CD4-positive, CD25-positive, alpha-beta regulatory T cell (primary cell): ENCODE measurements around the gene YPEL1. TPM values are rescaled to one million over a fixed set of nuclear protein-coding genes. Genes with fewer than 3 reads are reported as not detected.
A peak's percentile ranks its signal among the peaks of the same experiment; 100 is the strongest.

ENCODE experiments used
- ATAC-seq, 2 donors: fragments of 150-1000 bp; cut with Tn5 transposase; one replicate each; pipeline ENCODE4 v1.10.0; 2021; ENCODE audit warnings: low read depth in 2 of 2, moderate number of reproducible peaks in 2 of 2, moderate library complexity in 1 of 2
- DNase-seq, 3 donors: peaks; one replicate each; pipeline versions ENCODE4 v3.0.0 to v3.0.0-alpha.2; 2012 to 2022; ENCODE audit warnings: mixed read lengths in 1 of 3
- H3K27ac ChIP-seq: one replicate; pipeline ENCODE4 v1.7.0; 2013; ENCODE audit warnings: mild to moderate bottlenecking, low read length; ENCODE audit not compliant: insufficient read depth, poor library complexity, severe bottlenecking
- H3K27me3 ChIP-seq: one replicate; pipeline ENCODE4 v1.7.0; 2013; ENCODE audit warnings: low read length; ENCODE audit not compliant: control insufficient read depth, insufficient read depth
- H3K36me3 ChIP-seq: one replicate; pipeline ENCODE4 v1.7.0; 2013; ENCODE audit warnings: mild to moderate bottlenecking, low read length, moderate library complexity; ENCODE audit not compliant: control insufficient read depth, insufficient read depth
- H3K4me1 ChIP-seq: 2 replicates; pipeline ENCODE4 v1.7.0; 2013; ENCODE audit warnings: mild to moderate bottlenecking, low read length; ENCODE audit not compliant: insufficient read depth, control insufficient read depth, poor library complexity, severe bottlenecking
- H3K4me3 ChIP-seq: one replicate; pipeline ENCODE4 v1.7.0; 2013; ENCODE audit warnings: low read depth, mild to moderate bottlenecking, low read length, moderate library complexity
- H3K9me3 ChIP-seq, 2 experiments: 1 replicate in 1 of 2; 2 replicates in 1 of 2; pipeline ENCODE4 v1.7.0; 2013; ENCODE audit warnings: low read length in 2 of 2, mild to moderate bottlenecking in 1 of 2, moderate library complexity in 1 of 2; ENCODE audit not compliant: control insufficient read depth in 2 of 2
- H3K27ac Mint-ChIP-seq, 3 donors: one replicate each; pipeline ENCODE4 v1.8.0; 2020 to 2022; ENCODE audit warnings: mild to moderate bottlenecking in 3 of 3, mixed read lengths in 3 of 3, moderate library complexity in 2 of 3
- H3K27me3 Mint-ChIP-seq: one replicate; pipeline ENCODE4 v1.8.0; 2022; ENCODE audit warnings: mild to moderate bottlenecking, mixed read lengths
- H3K36me3 Mint-ChIP-seq: one replicate; pipeline ENCODE4 v1.8.0; 2020; ENCODE audit warnings: mixed read lengths
- H3K4me1 Mint-ChIP-seq, 4 donors: one replicate each; pipeline ENCODE4 v1.8.0; 2020 to 2022; ENCODE audit warnings: mixed read lengths in 4 of 4, mild to moderate bottlenecking in 1 of 4
- H3K4me3 Mint-ChIP-seq, 4 donors: one replicate each; pipeline ENCODE4 v1.8.0; 2020 to 2022; ENCODE audit warnings: mild to moderate bottlenecking in 4 of 4, mixed read lengths in 4 of 4, moderate library complexity in 3 of 4
- H3K9me3 Mint-ChIP-seq, 7 donors: one replicate each; pipeline ENCODE4 v1.8.0; 2020 to 2022; ENCODE audit warnings: mixed read lengths in 7 of 7, mild to moderate bottlenecking in 3 of 7, moderate library complexity in 2 of 7
- polyA plus RNA-seq, 4 donors: library from polyadenylated mRNA; unstranded; fragments of 300-500 nt; fragmentation: Illumina TruSeq; gene quantifications; one replicate each; pipeline ENCODE4 v1.2.3, GENCODE V29; 2021
- total RNA-seq: library from RNA; stranded (reverse); gene quantifications from one replicate; pipeline ENCODE4 v1.2.3, GENCODE V29; 2022

The YPEL1 gene
- total and polyA plus RNA-seq, 5 donors from 2014 or later: 5.4 to 20.1 (median 9.5) TPM

DNA sequence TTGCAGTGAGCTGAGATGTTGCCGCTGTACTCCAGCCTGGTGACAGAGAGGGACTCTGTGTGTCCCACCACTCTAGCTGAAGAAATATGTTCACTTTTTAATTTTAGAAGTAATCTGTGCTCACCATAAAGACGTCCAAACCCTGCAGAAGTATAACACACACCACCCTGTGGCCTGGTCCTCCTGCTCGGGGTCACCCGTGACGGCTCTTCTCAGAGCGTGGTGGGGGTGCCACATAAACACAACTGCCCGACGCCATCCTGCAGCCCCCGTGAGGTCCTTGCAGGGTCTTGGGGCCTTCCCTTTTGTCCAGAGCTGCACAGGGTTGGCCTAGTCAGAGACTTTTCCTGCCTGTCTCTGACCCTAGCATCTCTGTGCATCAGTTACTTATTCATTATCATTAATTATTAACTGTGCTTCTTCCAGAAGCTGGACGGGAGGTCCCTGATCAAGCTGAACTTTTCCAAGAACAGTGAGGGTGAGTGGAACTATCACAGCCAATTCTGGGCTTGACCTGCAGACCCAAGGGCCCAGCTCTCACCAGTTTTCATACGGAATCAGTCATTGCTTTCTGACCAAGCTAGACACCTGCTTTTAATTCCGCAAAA lies 60.9 kb downstream of the YPEL1 start:
- H3K9me3 ChIP-seq: no peaks in the 10 kb centered on the region
- Mint-ChIP-seq H3K4me3 (no peak overlapping the region), H3K9me3 (no peaks in the 10 kb centered on the region), H3K27ac (no peak overlapping the region), H3K4me1 (peaks cover 0 to 14% (median 5%) of the 10 kb centered on the region in 4 donors), H3K36me3 (peaks cover 21% of the 10 kb centered on the region), H3K27me3 (no peaks in the 10 kb centered on the region)
- H3K4me3 ChIP-seq: no peak overlapping the region
- H3K27ac ChIP-seq: no peak overlapping the region
- ATAC-seq (no peak), DNase-seq (no peak)
- H3K27me3 ChIP-seq: no peaks in the 10 kb centered on the region
- H3K4me1 ChIP-seq: no peaks in the 10 kb centered on the region
- peaks cover 59% of the 10 kb centered on the region for H3K36me3 ChIP-seq

DNA sequence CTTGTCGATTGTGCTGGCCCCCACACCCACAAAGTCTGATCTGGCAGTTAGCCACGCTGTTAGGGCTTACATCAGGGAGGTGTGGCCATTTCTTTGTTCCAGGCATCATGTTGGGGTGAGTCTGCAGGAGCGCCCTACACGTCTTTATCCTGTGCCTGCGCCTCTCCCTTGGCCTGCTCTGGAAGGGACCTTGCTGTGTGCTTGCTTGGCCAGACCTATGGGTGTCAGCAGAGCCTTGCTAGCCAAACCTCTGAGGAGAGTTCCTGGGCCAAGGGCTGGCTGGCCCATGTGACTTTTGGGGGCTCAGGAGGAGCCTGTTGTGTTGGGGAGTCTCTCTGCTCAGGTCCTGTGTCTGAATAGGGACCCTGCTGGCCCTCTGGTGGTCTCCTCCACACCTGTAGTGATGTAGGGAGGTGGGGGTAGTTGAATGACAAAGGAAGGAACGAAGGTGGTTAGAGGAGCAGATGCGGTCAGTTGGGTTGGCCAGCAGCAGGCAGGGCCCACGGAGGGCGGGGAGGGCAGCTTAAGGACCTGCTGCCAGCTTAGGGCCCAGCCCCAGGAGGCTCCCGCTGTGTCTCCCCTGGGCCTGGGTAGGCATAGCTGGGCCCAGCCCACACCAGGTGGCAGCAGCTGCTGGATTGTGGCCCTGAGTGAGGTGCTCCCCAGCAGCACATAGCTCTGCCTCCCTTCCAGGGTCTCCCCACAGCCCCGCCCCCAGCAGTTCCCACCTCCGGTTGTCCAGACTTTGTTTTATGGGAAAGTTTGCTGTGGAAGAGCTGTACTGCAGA lies 61.9 kb downstream of the YPEL1 start:
- H3K36me3 Mint-ChIP-seq: peaks cover 22% of the 10 kb centered on the region

DNA sequence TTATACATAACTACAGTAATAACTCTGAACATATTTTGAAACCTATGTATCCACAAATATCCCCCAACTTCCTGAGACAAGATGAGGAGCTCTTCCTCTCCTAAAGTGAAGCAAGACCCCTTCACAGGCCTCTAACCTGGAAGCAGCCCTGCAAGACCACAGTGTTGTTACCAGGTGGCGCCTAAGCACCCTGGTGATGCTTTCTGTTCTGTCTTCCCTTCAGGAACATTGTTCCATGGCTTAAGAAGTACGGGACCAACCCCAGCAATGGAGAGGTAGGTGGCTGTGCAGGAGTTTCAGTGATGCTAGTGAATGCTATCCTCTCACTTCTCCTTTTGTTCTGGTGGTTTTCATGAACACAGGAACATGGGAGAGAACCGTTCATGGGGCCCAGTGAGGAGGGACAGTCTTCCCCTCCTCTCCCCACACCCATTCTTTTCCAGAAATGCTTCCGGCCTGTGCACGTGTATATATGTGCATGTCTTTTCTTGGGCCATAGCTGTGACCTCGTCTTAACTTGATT lies 63.4 kb downstream of the YPEL1 start:
- Histone ChIP-seq H3K4me3 (no peak overlapping the region), H3K27me3 (no peaks in the 10 kb centered on the region), H3K36me3 (peaks cover 60% of the 10 kb centered on the region), H3K4me1 (peaks cover 4% of the 10 kb centered on the region), H3K9me3 (no peaks in the 10 kb centered on the region), H3K27ac (no peak overlapping the region)
- Mint-ChIP-seq H3K4me1 (peaks cover 5 to 21% (median 19%) of the 10 kb centered on the region in 4 donors), H3K36me3 (peaks cover 22% of the 10 kb centered on the region), H3K27ac (peak overlapping the region in 2 of 3 donors; percentile 10 to 26), H3K4me3 (no peak overlapping the region), H3K9me3 (no peaks in the 10 kb centered on the region), H3K27me3 (no peaks in the 10 kb centered on the region)
- ATAC-seq (no peak), DNase-seq (no peak)

More for the DNA sequence above, 61.9 kb downstream of the YPEL1 start:
- ATAC-seq (no peak), DNase-seq (no peak)
- Mint-ChIP-seq H3K9me3 (no peaks in the 10 kb centered on the region), H3K4me1 (peaks cover 0 to 15% (median 12%) of the 10 kb centered on the region in 4 donors), H3K27me3 (no peaks in the 10 kb centered on the region), H3K4me3 (no peak overlapping the region), H3K27ac (no peak overlapping the region)
- Histone ChIP-seq H3K4me3 (no peak overlapping the region), H3K27ac (no peak overlapping the region), H3K9me3 (no peaks in the 10 kb centered on the region), H3K36me3 (peaks cover 60% of the 10 kb centered on the region), H3K4me1 (no peaks in the 10 kb centered on the region), H3K27me3 (no peaks in the 10 kb centered on the region)

DNA sequence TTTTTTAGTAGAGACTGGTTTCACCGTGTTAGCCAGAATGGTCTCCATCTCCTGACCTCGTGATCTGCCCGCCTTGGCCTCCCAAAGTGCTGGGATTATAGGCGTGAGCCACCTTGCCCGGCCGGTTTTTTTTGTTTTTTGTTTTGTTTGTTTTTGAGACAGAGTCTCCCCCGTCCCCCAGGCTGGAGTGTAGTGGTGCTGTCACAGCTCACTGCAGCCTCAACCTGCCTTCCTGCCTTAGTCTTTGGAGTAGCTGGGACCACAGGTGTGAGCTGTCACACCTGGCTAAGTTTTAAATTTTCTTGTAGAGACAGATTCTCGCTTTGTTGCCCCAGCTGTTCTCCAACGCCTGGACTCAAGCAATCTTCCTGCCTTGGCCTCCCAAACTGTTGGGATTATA lies 66.6 kb downstream of the YPEL1 start:
- Mint-ChIP-seq H3K27me3 (no peaks in the 10 kb centered on the region), H3K4me1 (peaks cover 5 to 38% (median 24%) of the 10 kb centered on the region in 4 donors), H3K36me3 (peaks cover 13% of the 10 kb centered on the region), H3K4me3 (peak overlapping the region in 3 of 4 donors; percentile 43 to 63 (median 56)), H3K27ac (peak overlapping the region in 2 of 3 donors; percentile 36 to 67), H3K9me3 (peaks cover 0 to 1% (median 0%) of the 10 kb centered on the region in 7 donors)
- no peak overlapping the region for H3K4me3 ChIP-seq
- peaks cover 41% of the 10 kb centered on the region for H3K36me3 ChIP-seq
- DNase-seq (no peak), ATAC-seq (no peak)
- no peaks in the 10 kb centered on the region for H3K27me3 ChIP-seq
- peaks cover 15% of the 10 kb centered on the region for H3K4me1 ChIP-seq
- no peaks in the 10 kb centered on the region for H3K9me3 ChIP-seq
- no peak overlapping the region for H3K27ac ChIP-seq

DNA sequence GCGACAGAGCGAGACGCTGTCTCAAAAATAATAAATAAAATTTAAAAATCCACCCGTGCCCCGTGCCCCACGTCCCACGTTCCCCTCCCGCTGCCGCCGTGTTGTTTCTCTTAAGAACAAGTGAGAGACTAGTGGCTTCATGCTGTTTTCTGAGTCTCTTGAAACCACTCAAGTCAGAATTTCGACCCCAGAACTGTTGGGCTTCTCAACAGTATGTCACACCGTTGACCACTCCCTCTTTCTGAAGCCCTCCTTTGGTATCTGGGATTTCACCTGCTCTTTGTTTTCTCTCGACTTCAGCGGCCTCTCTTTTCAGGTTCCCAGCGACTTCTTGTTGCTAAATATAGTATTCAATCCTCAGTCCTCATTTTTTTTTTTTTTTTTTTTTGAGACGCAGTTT lies 68.8 kb downstream of the YPEL1 start:
- Histone ChIP-seq H3K9me3 (no peaks in the 10 kb centered on the region), H3K27me3 (no peaks in the 10 kb centered on the region), H3K27ac (no peak overlapping the region), H3K4me3 (peak overlapping the region; percentile 65), H3K4me1 (peaks cover 15% of the 10 kb centered on the region), H3K36me3 (peaks cover 18% of the 10 kb centered on the region)
- H3K9me3 Mint-ChIP-seq: peaks cover 0 to 1% (median 0%) of the 10 kb centered on the region in 7 donors
- peak overlapping the region; percentile 7 to 97 (median 72) for H3K27ac Mint-ChIP-seq
- H3K36me3 Mint-ChIP-seq: peaks cover 7% of the 10 kb centered on the region
- peaks cover 5 to 38% (median 21%) of the 10 kb centered on the region in 4 donors for H3K4me1 Mint-ChIP-seq
- no peak for ATAC-seq
- H3K4me3 Mint-ChIP-seq: peak overlapping the region; percentile 98 to 99 (median 98)
- DNase-seq: no peak
- H3K27me3 Mint-ChIP-seq: no peaks in the 10 kb centered on the region

DNA sequence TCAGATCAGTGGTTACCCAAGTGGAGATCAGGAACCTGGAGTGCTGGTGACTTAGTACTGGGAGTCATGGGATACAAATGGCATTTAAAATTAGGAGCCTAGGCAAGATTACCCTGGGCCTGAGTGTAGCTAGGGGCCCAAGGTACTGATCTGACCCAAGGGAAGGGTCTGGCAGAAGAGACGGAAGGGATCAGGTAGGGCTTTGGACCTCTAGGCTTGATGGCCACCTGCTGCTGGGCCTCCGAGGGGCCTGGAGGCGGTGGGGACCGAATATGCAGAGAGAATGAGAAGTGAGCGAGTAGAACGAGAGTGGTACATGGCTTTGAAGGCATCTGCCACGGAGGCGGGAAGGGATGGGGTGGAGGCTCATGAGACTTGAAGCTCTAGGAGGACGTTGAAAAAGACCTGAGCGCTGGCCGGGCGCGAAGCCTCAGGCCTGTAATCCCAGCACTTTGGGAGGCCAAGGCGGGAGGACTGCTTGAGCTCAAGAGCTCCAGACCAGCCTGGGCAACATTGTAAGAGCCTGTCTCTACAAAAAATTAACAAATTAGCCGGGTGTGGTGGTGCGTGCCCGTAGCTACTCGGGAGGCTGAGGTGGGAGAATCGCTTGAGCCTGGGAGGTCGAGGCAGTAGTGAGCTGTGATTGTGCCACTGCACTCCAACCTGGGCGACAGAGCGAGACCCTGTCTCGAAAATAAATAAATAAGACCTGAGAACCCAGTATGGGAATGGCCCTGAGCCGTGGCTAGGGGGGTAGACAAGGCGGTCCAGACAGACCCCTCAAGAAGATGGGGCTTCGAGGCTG lies 70.3 kb downstream of the YPEL1 start:
- peaks cover 0 to 1% (median 0%) of the 10 kb centered on the region in 7 donors for H3K9me3 Mint-ChIP-seq
- H3K36me3 Mint-ChIP-seq: peaks cover 3% of the 10 kb centered on the region
- no peaks in the 10 kb centered on the region for H3K27me3 ChIP-seq
- peaks cover 15% of the 10 kb centered on the region for H3K4me1 ChIP-seq
- peaks cover 5 to 35% (median 18%) of the 10 kb centered on the region in 4 donors for H3K4me1 Mint-ChIP-seq
- H3K4me3 ChIP-seq: peak overlapping the region; percentile 76
- ATAC-seq (no peak), DNase-seq (no peak)
- H3K4me3 Mint-ChIP-seq: peak overlapping the region; percentile 98 to 99 (median 98)
- H3K36me3 ChIP-seq: peaks cover 3% of the 10 kb centered on the region
- no peaks in the 10 kb centered on the region for H3K27me3 Mint-ChIP-seq
- no peaks in the 10 kb centered on the region for H3K9me3 ChIP-seq
- peak overlapping the region; percentile 84 for H3K27ac ChIP-seq
- H3K27ac Mint-ChIP-seq: peak overlapping the region; percentile 66 to 98 (median 97)

DNA sequence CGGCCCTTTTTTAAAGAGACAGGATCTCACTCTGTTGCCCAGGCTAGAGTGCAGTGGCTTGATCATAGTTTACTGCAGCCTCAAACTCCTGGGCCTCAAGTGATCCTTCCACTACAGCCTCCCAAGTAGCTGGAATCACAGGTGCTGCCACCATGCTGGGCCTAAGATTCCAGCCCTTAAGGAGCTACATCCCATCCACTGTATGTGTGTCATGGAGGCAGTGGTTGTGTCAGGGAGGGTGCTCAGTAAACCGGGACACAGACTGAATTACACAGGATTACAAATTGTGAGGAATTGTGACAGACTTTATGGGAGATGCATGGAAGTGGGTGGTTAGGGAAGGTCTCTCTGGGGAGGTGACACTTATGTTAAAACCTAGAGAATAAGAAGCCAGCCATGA lies 71.9 kb downstream of the YPEL1 start:
- peaks cover 15% of the 10 kb centered on the region for H3K4me1 ChIP-seq
- Mint-ChIP-seq H3K9me3 (peaks cover 0 to 1% (median 0%) of the 10 kb centered on the region in 7 donors), H3K27ac (peak overlapping the region in 2 of 3 donors; percentile 53 to 73)

More for the DNA sequence above, 71.9 kb downstream of the YPEL1 start:
- Histone ChIP-seq H3K27me3 (no peaks in the 10 kb centered on the region), H3K27ac (no peak overlapping the region), H3K36me3 (no peaks in the 10 kb centered on the region), H3K4me3 (no peak overlapping the region), H3K9me3 (no peaks in the 10 kb centered on the region)
- H3K27me3 Mint-ChIP-seq: no peaks in the 10 kb centered on the region
- peaks cover 5 to 28% (median 11%) of the 10 kb centered on the region in 4 donors for H3K4me1 Mint-ChIP-seq
- H3K36me3 Mint-ChIP-seq: no peaks in the 10 kb centered on the region
- DNase-seq (no peak), ATAC-seq (no peak)
- peak overlapping the region in 3 of 4 donors; percentile 46 to 78 (median 74) for H3K4me3 Mint-ChIP-seq
